Pancreas (tissue), 10 donors: Measurements from ENCODE around the gene GAS1. TPM values are rescaled to one million over a fixed set of nuclear protein-coding genes. Genes with fewer than 3 reads are reported as not detected.

Experiments
- ATAC-seq, 4 donors: fragments of 200-7000 bp; cut with Tn5 transposase; one replicate each; pipeline versions ENCODE4 v1.8.0 to v1.9.1; 2020; ENCODE audit warnings: mild to moderate bottlenecking in 4 of 4, moderate library complexity in 4 of 4
- DNase-seq, 6 donors: peaks; one replicate each; pipeline ENCODE4 v3.0.0-alpha.2; 2020
- FAIRE-seq: peaks from 2 replicates; lab custom pipeline; 2012; peaks lifted over from hg19 to GRCh38; lab: Jason Lieb, UNC
- H3K27ac ChIP-seq, 4 donors: fragments of 200-600 bp; sonication (generic); 1 replicate in 3 of 4; 2 replicates in 1 of 4; pipeline versions ENCODE4 v1.5.0 to v1.8.0; 2020
- H3K27me3 ChIP-seq, 4 donors: fragments of 200-600 bp; one replicate each; pipeline ENCODE4 v1.8.0; 2021
- H3K36me3 ChIP-seq, 3 donors: fragments of 200-600 bp; sonication (generic) in 1 of 3; one replicate each; pipeline versions ENCODE4 v1.5.0 to v1.8.0; 2020 to 2021
- H3K4me1 ChIP-seq, 3 donors: fragments of 200-600 bp; one replicate each; pipeline ENCODE4 v1.8.0; 2021
- H3K4me3 ChIP-seq, 4 donors: fragments of 200-600 bp; sonication (generic) in 2 of 4; one replicate each; pipeline versions ENCODE4 v1.5.0 to v1.8.0; 2020 to 2021
- H3K9me3 ChIP-seq, 4 donors: fragments of 200-600 bp; one replicate each; pipeline ENCODE4 v1.8.0; 2021
- CTCF ChIP-seq, 4 donors: fragments of 200-600 bp; sonication (generic) in 3 of 4; IDR thresholded peaks; one replicate each; pipeline versions ENCODE4 v1.5.0 to v1.8.0; 2021; ENCODE audit warnings: antibody characterized with exemption in 4 of 4
- WGBS, 2 donors: extraction: QIAGEN DNeasy Blood & Tissue Kit; methylation state at CpG; one replicate each; pipeline ENCODE4 v1.1.7; 2013; 5-methylcytosine and 5-hydroxymethylcytosine counted together
- intact Hi-C, 3 donors: fragments of 100-400 bp; cut with DNase I; formaldehyde crosslinking; loops; one replicate each; pipeline versions ENCODE4 v1.11.1 to v1.14.2; 2022
- polyA plus RNA-seq, 2 donors: library from polyadenylated mRNA; stranded (reverse); fragments of 200-250 nt; gene quantifications; one replicate each; pipeline ENCODE4 v1.2.3, GENCODE V29; 2013
- total RNA-seq, 6 donors: library from RNA; stranded (reverse); fragmentation: NEBNext Ultra II Directional in 4 of 6; extraction: Animal tissue kit (Norgen Biotek cat#: 25700) in 4 of 6; gene quantifications; one replicate each; pipeline versions ENCODE4 v1.2.1 to v1.2.4, GENCODE V29; 2021 to 2023
- donor health status: healthy with polysubstance abuse.
- donor health status: DM: no; HTN: no; CAD: no; lungs with moderate emphysema.
- donor health status: DM: no; HTN: no; CAD: no.
- donor health status: control.
- donor health status: control.
- donor health status: Bipolar disorder and iron deficiency.
- donor health status: DM: yes; HTN: yes; CAD: no.
- donor health status: DM: no; HTN: no; CAD: no.
- donor health status: DM: no; HTN: no; CAD: no.
- donor health status: DM: yes; HTN: yes; CAD: no.

Gene GAS1
- total and polyA plus RNA-seq, 8 donors: 3.6 to 16.7 (median 7.2) TPM

DNA sequence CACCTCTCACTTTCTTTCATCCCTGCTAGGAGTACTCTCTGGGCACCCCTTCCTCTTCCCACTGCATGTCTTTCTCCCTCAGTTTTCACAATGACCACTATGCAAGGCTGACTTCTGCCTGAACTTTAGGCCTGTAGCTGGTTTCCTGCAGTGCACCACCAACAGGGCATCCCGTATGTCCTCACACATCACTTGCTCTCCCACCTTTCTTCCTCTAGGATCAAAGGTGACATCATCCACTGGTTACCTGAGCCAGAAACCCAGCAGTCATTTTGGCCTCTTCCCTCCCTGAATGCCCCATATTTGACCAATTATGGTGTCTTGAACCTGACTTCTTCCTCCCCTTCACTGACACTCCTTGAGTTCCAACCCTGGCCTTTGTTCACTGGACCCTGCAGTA, 8.5 kb downstream of the GAS1 start:
- no peak overlapping the region for H3K27ac ChIP-seq
- intact Hi-C loops: no loop called here
- H3K4me3 ChIP-seq: no peak overlapping the region
- H3K36me3 ChIP-seq: no peaks in the 10 kb centered on the region
- no peak for TF ChIP-seq CTCF (IDR thresholded peaks at IDR 0.05)
- H3K4me1 ChIP-seq: peaks cover 0 to 11% (median 7%) of the 10 kb centered on the region in 3 donors
- WGBS, 2 donors: 83 to 94% methylated on average over 1 of the region's 1 CpG
- ATAC-seq (no peak), DNase-seq (no peak), FAIRE-seq (no peak)
- H3K9me3 ChIP-seq: no peaks in the 10 kb centered on the region
- no peaks in the 10 kb centered on the region for H3K27me3 ChIP-seq

- DNase-seq (no peak), ATAC-seq (no peak), FAIRE-seq (no peak)
- no peak for TF ChIP-seq CTCF (IDR thresholded peaks at IDR 0.05)
- H3K27ac ChIP-seq: no peak overlapping the region
- WGBS, 2 donors: 87 to 92% methylated on average over 3 of the region's 3 CpGs
- no peaks in the 10 kb centered on the region for H3K9me3 ChIP-seq
- H3K4me1 ChIP-seq: no peaks in the 10 kb centered on the region
- intact Hi-C loops: no loop called here
- no peaks in the 10 kb centered on the region for H3K27me3 ChIP-seq
- no peak overlapping the region for H3K4me3 ChIP-seq
- H3K36me3 ChIP-seq: no peaks in the 10 kb centered on the region
Observed at GRCh38 chr9:86926145-86926544, 21.2 kb downstream of the GAS1 start.

- no peak for DNase-seq
- no peak for ATAC-seq
- intact Hi-C loops: no loop called here
- 67 to 73% methylated on average over 1 of the region's 1 CpG for WGBS, 2 donors
- Histone ChIP-seq H3K27ac (no peak overlapping the region), H3K9me3 (no peaks in the 10 kb centered on the region), H3K27me3 (no peaks in the 10 kb centered on the region), H3K4me3 (no peak overlapping the region), H3K4me1 (no peaks in the 10 kb centered on the region), H3K36me3 (no peaks in the 10 kb centered on the region)
- TF ChIP-seq CTCF (IDR thresholded peaks at IDR 0.05): no peak
- no peak for FAIRE-seq
Observed at GRCh38 chr9:86925686-86926085, 21.6 kb downstream of the GAS1 start.

DNA sequence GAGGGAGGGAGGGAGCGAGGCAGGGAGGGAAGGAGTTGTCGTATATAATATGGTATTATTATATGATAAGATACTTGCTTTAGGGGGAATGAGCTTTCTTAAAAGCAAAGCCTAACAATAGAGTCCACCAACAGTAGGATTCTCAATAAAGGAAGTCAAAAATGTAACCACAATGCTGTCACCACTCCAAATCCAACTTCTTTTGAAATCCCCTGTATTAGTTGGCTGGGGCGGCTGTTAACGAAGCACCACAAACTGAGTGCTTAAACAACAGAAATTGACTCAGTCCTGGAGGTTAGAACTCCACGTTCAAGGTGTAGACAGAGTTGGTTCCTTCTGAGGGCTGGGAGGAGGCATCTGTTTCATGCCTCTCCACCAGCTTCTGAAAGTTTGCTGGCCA, 23.1 kb downstream of the GAS1 start:
- Histone ChIP-seq H3K27me3 (no peaks in the 10 kb centered on the region), H3K4me1 (no peaks in the 10 kb centered on the region), H3K27ac (no peak overlapping the region), H3K4me3 (no peak overlapping the region), H3K36me3 (no peaks in the 10 kb centered on the region), H3K9me3 (no peaks in the 10 kb centered on the region)
- intact Hi-C loops: no loop called here
- 86 to 90% methylated on average over 5 of the region's 5 CpGs for WGBS, 2 donors
- DNase-seq: no peak
- ATAC-seq: no peak
- FAIRE-seq: no peak
- no peak for TF ChIP-seq CTCF (IDR thresholded peaks at IDR 0.05)

DNA sequence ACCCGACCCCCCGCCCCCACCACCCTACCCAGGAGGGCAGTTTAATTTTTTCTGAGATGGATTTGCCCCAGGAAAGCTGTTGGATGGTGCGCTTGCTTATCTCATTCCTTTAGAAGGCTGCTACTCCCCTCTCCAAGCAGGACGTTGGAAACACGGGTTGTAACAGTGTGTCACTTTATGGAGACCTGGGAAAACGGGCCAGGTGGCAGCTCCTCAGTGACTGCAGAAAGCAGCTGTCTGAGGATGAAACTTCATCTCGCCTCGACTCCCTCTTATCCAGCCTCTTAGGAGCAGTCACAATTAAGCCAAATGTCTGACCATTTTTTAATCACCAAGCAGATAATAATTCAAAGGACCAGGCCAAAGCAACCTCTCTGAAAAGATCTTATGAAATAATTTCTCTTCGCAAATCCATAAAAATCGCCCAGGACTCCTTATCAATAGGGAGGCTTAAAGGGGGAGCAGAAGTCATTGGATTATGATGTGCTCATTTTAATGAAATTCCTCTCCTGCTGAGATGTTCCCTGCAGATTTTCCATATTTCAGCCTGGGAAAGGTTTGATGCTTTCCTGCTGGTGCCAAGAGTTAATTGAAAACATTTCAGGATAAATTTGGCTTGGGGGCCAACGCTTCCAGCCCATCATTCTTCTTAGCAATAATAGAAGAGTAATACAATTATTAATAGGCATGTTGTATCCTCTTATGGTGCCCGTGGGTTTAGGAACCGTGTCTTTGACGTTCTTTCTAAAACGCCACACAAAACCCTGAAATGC, 26.0 kb downstream of the GAS1 start:
- H3K36me3 ChIP-seq: no peaks in the 10 kb centered on the region
- intact Hi-C loops: no loop called here
- FAIRE-seq: no peak
- ATAC-seq: no peak
- no peaks in the 10 kb centered on the region for H3K9me3 ChIP-seq
- WGBS, 2 donors: 60 to 67% methylated on average over 15 of the region's 15 CpGs
- H3K27ac ChIP-seq: no peak overlapping the region
- no peak for DNase-seq
- no peak for TF ChIP-seq CTCF (IDR thresholded peaks at IDR 0.05)
- no peak overlapping the region for H3K4me3 ChIP-seq
- H3K4me1 ChIP-seq: no peaks in the 10 kb centered on the region
- H3K27me3 ChIP-seq: no peaks in the 10 kb centered on the region
